GM13976 (cell line): ENCODE measurements around the gene SH2D3C.

Experiments used
- DNase-seq: peaks from one replicate; pipeline ENCODE4 v3.0.0; 2012; ENCODE audit warnings: low spot score
- in situ Hi-C: fragments of 300-500 bp; cut with MboI; formaldehyde crosslinking; loops from one replicate; pipeline ENCODE4 v1.12.0; 2022; ENCODE audit warnings: low sequenced_read_pairs, mixed read lengths, inconsistent platforms; ENCODE audit not compliant: unreplicated experiment
- TF ChIP-seq, protein P1 (sequence below): IDR thresholded peaks from 2 replicates; pipeline ENCODE4 v1.5.1; 2012; ENCODE audit warnings: borderline replicate concordance, mild to moderate bottlenecking; ENCODE audit not compliant: insufficient read depth; ENCODE audit errors: extremely low read depth, missing control alignments, control extremely low read depth

SH2D3C gene

GRCh38 chr9:127812936-127813675, 34.6 kb upstream of the SH2D3C start:
- in situ Hi-C loops: no loop called here
- DNase-seq: no peak
- TF ChIP-seq, protein P1, sequence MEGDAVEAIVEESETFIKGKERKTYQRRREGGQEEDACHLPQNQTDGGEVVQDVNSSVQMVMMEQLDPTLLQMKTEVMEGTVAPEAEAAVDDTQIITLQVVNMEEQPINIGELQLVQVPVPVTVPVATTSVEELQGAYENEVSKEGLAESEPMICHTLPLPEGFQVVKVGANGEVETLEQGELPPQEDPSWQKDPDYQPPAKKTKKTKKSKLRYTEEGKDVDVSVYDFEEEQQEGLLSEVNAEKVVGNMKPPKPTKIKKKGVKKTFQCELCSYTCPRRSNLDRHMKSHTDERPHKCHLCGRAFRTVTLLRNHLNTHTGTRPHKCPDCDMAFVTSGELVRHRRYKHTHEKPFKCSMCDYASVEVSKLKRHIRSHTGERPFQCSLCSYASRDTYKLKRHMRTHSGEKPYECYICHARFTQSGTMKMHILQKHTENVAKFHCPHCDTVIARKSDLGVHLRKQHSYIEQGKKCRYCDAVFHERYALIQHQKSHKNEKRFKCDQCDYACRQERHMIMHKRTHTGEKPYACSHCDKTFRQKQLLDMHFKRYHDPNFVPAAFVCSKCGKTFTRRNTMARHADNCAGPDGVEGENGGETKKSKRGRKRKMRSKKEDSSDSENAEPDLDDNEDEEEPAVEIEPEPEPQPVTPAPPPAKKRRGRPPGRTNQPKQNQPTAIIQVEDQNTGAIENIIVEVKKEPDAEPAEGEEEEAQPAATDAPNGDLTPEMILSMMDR: no peak

- TF ChIP-seq, protein P1: no peak
- no peak for DNase-seq
- in situ Hi-C loops: no loop called here
Measured at GRCh38 chr9:127812011-127812410, 33.5 kb upstream of the SH2D3C start.

- TF ChIP-seq, protein P1: no peak
- no peak for DNase-seq
- in situ Hi-C loops: no loop called here
Measured at GRCh38 chr9:127810378-127811187, 32.1 kb upstream of the SH2D3C start.

GRCh38 chr9:127809540-127810377, 31.3 kb upstream of the SH2D3C start:
- peak; percentile 42 for DNase-seq
- in situ Hi-C loops: no loop called here
- TF ChIP-seq, protein P1: no peak

GRCh38 chr9:127809002-127809539, 30.6 kb upstream of the SH2D3C start:
- DNase-seq: no peak
- in situ Hi-C loops: no loop called here
- TF ChIP-seq, protein P1: no peak
